Measurements from ENCODE around the gene PLPPR3.

DNA sequence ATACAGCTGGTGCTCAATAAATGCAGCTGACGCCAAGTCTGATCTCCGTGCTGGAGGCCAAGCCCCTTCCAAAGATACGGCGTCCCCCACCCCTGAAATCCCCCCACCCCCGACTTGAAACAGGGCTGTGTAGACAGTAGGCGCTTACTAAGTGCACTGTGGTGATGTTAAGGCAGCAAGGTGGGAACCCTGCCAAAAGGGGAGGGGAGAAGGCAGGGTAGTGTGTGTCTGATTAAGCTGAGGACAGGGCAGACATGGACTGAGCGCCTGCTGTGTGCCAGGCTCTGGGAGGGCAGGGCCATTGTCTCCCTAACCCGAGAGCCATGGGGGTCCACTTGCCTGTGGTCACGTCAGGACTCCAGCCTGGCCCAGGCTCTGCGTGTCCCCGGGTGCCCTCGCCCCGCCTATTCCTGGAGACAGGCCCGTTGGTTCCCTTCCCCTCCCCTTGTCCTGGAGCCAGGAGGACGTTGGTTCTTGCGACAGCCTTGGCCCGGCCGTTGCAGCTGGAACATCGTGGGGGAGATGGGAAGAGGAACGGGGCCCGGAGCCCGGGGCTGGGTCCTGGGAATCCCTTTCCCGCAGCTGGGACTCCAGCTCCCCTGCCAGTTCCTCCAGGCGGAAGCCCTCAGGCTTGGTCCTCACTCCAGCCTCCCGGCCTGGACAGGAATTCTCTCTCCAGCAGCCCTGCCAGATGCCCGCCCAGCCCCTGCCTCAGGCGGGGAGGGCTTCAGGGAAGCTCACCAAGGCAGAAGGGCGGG lies 28.6 kb upstream of the PLPPR3 start:
- TF ChIP-seq, protein P1, sequence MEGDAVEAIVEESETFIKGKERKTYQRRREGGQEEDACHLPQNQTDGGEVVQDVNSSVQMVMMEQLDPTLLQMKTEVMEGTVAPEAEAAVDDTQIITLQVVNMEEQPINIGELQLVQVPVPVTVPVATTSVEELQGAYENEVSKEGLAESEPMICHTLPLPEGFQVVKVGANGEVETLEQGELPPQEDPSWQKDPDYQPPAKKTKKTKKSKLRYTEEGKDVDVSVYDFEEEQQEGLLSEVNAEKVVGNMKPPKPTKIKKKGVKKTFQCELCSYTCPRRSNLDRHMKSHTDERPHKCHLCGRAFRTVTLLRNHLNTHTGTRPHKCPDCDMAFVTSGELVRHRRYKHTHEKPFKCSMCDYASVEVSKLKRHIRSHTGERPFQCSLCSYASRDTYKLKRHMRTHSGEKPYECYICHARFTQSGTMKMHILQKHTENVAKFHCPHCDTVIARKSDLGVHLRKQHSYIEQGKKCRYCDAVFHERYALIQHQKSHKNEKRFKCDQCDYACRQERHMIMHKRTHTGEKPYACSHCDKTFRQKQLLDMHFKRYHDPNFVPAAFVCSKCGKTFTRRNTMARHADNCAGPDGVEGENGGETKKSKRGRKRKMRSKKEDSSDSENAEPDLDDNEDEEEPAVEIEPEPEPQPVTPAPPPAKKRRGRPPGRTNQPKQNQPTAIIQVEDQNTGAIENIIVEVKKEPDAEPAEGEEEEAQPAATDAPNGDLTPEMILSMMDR (IDR thresholded peaks at IDR 0.05; ENCODE audit: borderline replicate concordance, extremely low read depth, low read length, poor library complexity, severe bottlenecking), result no peak
- no peak for TF ChIP-seq EZH2 (IDR thresholded peaks at IDR 0.05; ENCODE audit: borderline replicate concordance, low read depth, low read length, severe bottlenecking)
